Suppressor macrophage treated with lipopolysaccharide for 4 hours (primary cell): ENCODE results near the gene GLT6D1.

Experiments
- DNase-seq: peaks from one replicate; pipeline ENCODE4 v3.0.0-alpha.2; 2020

GLT6D1 gene

DNA sequence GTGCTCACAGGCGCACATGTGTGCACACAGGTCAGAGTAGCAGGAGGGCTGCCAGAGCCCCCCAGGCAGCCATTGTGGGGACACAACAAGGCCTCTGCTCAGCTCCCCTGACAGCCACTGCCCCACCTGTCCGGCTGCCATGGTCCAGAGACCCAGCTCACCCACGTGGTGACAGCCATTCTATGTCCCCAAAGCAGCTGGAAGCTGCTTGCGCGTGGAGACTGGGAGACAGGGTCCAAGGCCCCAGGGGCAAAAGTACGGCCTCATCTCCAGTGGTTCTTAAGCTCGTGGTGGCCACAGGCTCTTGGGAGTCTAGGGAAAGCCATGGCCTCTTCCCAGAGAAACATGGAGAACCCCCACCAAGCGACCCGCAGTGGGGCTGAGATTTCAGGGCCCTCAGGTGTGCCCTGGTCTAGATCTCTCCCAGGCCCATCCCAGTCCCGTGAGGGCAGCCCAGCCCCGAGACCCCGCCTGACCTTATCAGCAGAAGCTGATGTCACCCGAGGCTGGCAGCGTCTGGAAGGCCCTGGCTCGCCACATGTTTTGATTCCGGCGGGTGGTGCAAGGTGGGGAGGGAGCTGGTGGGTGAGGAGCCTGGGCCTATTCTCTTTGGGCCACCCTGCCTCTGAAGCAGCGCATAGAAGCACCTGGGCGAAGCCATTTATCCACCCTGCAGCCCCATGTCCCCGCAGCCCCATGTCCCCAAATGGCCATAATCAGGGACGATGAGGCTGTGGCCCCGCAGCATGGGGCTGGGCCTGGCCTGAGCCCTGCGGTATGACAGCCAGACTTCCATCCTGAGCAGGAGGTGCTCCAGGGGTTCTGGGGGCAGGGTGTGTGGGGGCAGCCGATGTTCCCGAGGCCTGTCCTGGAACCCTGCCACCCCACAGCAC is 31.7 kb downstream of the GLT6D1 start:
- DNase-seq, result no peak

DNA sequence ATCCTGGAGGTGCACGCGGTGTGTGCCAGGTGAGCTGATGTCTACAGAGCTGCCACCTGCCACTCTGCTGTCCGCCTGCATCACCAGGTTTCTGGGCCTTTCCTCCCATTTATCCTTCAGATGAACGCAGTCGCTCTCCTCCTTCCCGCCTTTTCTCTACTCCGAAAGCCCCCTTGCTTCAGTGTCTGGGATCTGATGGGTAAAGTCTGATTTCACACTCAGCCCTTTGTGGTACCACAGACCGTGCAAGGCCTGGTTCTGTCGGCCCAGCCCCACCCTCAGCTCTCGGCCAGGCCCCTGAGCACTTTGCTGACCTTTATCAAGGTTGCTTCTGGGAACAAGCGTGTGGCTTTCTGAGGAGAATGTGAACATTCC is 32.5 kb downstream of the GLT6D1 start:
- no peak for DNase-seq

DNA sequence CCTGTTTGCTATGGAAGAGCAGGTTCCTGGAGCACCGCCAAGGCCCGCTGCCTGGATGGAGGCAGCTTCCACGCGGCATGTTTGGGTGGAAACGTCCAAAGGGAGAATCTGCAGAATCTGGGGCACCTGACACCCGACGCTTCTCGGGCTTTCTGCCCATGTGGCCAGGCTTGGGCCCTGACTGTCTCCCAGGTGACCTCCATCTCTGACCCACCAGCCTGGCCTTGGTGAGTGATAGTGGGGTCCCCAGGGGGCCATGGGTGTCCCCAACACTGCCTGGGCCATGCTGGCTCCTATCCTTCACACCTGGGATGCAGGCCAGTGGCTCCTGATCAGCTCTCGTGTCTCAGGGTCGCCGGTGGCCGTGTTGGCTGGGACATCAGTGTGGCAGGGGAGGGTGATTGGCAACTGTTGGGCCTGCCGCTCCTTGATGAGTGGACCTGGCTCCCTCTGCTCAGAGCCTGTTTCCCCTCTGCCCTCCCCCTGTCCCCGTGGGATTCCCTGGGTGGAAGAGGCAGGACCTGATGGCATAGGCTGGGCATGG is 34.0 kb downstream of the GLT6D1 start:
- DNase-seq, result no peak

DNA sequence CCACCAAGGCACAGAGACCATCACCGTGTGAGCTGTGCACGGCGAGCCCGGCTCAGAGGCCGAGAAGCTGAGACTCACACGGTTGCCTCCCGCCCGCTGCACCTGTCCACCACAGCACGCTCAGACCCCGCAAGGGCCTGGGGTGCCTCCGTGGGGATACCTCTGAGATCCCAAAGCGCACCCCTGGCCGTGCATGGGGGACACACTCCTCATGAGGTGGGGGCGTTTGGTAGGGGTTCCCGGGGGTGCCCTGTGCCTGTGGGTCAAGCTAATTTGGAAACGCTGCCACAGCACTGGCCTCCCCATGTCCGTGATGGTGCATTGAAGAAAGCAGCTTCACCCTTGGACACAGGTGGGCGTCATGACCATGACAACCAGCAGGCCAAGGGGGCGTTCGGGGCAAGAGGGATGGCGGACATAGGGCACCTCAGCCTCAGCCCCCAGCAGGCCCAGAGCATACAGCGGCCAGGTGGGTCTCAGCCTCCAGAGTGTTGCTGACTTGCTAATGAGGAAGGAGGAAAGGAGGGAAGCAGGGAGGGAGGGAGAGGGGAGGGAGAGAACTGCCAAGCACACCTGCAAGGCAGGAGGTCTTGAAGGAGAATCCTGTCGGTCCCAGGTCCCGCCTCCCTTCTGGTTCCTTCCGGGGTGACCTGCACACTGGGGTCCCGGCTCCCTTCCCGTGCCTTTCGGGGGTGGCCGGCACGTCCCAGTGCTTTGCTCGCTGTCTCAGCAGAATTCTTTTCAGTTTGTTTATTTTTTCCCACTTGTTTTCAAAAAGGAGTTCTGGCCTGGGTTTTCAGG is 34.7 kb downstream of the GLT6D1 start:
- DNase-seq, result no peak

DNA sequence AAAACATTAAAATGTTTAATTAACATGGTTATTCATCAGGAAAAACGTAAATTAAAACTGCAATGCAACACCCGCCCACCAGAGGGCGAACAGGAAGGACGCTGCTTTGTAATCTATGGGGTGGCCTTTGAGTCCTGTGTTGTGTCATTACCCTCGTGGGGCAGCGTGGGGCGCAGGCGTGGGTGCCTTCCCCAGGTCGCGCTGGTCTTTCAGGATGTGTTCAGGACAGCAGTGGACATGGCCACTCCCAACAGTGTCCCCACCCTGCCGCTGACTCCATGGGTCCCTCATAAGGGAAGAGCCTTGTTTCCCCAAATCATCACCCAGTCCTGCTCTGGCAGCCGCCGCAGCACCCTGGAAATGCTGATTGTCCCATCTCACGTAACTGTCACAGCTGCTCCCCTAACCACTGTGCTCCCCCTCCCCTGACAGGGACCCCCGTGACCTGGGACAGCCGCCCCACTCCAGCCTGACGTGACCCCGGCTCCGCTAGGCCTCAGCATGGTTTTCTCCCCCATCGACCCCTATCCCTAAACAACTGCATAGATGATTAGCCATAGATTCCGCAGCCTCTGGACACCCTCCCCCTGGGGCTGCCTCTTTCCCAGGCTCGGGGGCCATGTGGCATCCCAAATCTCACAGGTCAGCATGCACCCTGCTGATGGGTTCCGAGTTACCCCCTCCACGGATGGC is 36.4 kb downstream of the GLT6D1 start:
- DNase-seq, result peak; percentile 64

DNA sequence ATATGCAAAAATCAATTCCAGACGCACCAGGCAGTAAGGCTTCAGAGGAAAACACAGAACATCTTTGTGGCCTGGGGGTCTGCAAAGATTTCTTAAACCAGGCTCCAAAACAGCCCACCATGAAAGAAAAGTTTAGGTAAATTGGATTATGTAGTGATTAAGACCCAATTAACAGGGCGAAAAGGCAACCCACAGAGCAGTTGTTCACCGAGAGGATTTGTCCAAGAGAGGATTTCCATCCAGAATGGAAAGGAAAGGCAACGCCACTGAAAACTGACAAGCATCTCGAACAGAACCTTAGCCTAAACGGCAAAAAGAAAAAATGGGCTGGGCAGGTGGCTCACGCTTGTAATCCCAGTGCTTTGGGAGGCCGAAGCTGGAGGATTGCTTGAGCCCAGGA is 37.4 kb downstream of the GLT6D1 start:
- no peak for DNase-seq

DNA sequence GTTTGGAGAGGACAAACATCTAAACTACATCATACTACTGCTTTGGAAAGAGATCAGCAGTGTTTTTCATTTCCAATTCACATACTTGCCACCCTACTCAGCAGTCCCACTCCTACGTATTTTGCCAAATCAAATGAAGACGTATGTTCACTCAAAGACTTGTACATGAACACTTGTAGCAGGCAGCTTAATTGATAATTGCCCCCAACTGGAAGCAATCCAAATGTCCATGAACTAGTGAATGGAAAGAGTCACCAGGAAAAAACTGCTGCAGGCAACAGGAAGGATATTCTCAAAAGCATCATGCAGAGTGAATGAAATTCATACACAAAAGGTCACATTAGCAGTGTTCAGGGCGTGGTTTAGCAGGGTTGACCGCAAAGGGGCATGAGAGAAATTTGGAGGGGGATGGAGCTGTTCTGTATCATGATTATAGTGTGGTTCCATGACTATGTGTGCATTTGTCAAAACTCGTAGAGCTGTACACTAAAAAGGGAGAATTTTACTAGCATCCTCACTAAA is 39.0 kb downstream of the GLT6D1 start:
- no peak for DNase-seq

DNA sequence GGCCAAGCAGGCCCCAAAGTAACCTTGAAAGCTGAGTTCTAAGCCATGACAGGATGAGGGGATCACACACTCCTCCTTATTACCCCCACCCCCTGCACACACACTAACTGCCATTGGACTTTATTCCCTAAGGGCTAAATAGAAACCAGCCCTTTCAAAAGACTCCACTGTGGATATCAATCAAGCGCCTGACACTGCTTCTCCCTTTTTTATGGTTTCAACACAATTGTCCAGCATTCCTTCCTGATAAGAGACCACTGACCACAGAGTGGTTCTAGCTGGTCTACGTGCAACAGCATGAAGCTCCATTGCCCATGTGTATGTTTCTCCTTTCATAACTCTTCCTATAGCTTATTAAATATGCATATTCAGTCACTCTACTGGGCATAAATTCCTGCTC is 43.1 kb downstream of the GLT6D1 start:
- DNase-seq, result no peak

DNA sequence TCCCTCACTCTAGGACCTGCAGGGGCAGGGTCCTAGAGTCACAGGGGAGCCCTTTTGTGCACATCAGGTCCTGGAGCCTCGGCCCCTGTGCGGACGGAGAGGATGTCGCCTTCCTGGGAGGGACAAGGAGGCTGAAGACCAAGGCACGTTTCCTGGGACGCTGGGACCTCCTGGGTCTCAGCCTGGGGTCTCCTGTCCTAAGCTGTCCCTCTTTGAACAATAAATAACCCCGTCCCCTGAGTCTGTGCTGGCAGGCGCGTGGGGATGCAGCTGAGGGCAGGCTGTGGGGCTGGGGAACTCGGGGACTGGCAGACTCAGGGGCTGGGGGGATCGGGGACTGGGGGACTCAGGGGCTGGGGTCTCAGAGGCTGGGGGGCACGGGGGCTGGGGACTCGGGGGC is 46.7 kb downstream of the GLT6D1 start:
- no peak for DNase-seq

DNA sequence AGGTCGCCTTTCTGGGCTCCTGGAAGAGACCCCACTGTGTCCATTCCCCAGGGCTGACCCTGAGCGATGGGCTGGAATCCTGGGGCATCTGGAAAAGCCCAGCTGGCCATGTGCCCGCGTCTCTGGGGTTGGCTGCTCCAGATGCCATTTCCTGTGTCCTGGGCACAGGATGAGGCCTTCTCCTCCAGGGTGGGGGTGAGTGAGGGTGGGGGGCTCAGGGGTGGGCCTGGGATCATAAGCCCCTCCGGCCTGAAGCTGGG is 47.1 kb downstream of the GLT6D1 start:
- DNase-seq, result no peak

DNA sequence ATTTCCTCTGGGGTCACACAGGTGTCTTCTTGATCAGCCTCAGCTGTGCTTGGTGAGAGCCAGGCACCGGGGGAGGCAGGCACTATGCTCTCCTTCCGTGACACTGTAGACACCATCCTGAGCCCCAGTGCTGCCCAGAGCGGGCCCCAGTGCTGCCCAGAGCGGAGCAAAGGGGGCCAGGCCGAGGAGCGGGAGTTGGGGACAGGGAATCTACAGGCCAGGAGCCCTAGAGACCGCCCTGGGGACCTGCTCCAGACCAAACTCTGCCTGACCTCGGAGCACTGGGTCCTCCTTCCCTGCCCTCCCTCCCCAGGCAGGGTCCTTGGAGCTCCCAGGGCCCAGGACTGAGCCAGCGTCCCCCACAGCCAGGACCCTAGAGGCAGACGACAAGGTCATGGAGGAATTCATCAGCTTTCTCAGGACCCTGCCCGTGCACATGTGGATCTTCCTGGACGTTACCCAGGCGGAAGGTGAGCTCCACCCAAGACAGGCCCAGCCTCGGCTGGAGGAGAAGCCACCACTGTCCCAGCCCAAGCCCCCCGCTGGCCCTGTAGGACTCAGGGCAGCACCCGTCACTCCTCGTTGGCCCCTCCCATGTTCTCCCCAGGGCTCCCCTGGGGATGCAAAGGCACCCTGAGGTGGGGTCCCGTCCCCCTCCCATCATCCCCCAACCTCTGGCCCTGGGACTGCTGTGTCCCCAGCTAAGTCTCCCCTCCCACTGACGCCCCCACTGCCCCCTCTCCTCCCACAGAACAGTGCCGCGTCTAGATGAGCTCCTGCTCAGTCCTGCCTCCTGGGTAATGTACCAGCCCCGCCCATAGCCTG is 47.6 kb downstream of the GLT6D1 start:
- no peak for DNase-seq

DNA sequence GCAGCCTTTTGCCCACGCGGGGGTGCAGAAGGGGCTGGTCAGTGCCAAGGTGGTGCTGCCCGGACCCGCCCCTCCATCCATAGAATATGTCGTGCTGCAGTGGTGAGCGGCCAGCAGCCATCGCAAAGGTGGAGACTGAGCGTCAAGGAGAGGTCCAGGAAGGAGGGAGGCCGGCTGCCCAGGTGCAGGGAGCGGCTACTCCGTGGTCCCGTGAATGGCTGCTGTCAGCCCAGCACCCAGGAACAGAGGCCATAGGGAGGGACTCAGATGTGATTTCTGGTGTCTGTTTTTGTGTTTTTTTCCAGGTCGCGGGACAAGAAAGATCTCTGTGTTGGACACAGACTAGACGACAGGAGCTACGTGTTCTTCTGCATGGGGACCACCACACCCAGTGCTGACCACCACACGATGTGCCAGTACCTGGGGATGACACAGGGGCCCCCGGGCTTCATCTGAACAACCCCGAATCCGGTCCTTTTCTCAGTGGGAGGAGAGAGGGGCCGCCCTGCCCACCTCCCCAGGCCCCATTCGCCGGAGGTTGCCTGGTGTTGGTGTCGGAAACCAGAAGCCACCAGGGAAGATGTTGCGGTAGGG is 48.8 kb downstream of the GLT6D1 start:
- no peak for DNase-seq

DNA sequence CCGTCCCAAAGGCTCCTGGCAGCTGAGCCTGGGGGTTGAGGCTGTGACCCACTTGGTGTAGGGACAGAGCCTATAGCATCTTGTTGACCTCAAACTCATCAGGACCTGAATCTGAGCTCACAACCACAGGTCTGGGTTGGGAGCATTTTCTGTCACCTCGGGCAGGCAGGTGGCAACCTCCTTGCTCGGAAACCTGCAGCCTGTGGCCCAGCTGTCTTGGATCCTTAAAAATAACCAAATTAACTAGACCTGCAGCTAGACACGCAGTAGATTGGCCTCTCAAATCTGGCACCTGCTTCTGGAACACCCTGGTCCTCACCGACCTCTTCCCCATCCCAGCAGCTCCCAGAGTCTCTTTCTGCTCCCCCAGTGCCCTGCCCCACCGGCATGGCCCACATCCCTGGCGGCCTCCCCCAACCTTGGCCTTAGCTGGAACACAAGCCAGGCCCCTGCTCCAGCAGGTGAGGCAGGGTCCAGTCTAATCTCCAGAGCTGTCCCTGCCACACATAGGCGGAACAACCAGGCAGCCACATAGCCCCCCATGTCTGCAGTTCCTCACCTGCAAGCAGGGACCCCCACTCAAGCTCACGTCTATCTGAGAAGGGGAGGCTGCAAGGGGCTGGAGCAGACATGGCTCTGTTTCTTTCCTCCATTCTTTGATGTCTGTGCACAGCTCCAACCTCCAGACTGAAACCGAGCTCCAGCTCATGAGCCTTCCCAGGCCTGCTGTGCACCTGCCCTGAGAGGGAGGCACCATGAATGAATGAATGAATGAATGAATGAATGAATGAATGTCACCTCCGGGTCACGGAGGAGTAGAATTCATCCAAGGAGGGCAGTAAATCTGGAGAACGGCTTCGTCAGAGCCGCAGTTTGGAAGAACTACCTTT is 49.5 kb downstream of the GLT6D1 start:
- no peak for DNase-seq

DNA sequence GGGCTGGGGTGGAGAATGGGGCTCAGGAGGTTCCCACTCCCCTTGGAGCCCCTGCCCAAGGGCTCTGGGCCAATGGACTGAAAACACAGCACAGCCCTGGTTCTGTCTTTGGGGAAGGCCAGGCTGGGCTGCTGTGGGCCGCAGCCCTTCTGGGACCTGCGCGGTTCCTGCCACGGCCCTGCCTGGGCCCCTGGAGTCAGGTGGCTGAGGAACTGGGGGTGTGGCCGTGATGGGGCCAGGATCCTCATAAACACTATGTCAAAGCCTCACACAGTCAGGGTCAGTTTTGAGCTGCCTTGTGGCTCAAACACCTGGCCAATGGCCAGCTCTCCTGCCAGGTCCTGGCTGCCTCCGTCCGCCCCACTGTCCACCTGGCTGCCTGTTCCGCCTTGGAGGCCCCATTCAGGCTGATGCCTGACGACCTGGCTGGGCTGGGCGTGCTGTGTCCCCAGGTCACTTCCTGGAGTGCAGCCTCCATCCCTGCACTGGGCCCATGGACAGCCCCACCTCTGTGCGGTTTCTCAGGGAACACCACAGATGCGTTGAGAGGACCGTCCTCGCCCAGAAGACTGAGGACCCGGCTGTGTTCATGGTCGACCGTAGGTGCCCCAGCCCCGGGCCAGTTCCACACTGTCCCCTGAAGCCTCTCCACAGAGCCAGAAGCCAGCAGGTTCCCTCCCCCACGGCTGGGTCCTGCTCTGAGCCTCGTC is 50.3 kb downstream of the GLT6D1 start:
- no peak for DNase-seq

DNA sequence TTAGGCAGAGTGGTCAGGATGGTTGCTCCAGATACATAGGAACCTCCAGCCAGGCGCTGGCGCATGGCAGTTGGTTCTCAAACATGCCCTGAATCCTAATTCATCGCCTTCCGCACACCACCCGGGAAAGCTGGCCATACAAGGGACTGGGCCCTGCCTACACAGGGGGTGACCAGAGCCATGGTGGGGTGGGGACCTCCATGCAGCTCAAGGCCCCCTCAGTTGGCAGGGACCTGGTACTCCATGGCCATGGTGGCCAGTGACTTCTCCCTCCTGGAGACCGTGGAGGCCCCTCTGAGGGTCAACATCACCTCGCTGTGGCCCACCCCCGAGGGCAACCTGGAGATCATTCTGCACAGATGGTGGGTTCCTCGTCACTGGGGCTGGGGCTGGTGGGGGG is 51.0 kb downstream of the GLT6D1 start:
- DNase-seq, result no peak

DNA sequence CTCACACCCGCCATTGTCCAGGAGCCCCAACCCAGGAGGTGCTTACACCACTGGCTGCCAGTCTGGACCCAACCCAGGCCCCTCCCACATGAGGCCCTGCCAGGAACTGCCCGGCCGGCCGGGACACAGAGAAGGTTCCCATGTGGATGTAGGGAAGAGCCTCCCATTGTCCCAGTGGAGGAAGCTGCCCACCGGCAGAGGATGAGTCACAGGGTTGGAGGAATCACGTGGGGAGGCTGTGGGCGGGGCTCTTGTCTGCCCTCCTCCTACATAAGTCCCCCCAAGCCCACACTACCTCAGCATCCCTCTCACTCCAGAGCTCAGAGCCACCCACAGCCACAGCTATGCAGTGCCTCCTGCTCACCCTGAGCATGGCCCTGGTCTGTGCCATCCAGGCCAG is 51.7 kb downstream of the GLT6D1 start:
- DNase-seq, result no peak

DNA sequence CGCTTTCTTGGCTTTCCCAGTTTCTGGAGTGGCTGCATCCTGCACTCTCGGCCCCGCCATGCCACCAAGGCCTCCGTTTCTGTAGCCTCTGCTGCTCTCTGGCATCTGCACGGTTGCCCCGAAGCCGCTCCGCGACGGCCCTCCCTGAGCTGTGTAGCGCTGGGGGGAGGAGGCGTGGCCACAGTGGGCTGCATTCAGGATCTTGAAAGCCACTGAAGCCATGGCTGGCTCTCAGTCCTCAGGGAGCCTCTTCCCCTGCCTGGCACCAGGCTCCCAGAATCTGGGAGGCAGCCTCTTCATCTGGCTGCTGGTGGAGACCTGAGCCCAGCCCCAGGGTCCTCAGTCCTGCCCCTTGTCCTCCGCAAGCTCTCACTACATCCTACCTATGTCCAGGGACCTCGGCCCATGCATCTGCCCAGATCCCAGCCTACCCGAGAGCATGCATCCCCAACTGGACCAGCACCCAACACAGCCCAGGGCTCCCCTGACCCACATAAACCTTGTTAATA is 52.7 kb downstream of the GLT6D1 start:
- no peak for DNase-seq

DNA sequence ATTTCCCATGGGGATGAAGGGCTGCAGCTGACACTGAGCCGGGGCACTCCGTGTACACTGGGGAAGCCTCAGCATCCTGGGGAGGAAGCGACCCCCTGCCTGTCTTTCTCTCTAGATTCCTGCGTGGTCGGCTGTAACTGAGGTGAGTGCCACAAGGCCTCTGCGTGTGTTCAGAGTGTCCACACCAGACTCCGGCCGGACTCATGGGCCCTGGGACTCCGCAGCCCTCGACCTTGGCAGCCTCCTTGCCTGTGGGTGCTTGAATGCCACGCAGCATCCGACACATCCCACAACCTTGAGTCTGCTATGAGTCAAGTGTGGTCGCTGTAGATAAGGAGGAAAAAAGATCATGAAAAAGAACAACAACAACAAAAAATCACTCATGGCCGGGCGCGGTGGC is 54.4 kb downstream of the GLT6D1 start:
- no peak for DNase-seq

DNA sequence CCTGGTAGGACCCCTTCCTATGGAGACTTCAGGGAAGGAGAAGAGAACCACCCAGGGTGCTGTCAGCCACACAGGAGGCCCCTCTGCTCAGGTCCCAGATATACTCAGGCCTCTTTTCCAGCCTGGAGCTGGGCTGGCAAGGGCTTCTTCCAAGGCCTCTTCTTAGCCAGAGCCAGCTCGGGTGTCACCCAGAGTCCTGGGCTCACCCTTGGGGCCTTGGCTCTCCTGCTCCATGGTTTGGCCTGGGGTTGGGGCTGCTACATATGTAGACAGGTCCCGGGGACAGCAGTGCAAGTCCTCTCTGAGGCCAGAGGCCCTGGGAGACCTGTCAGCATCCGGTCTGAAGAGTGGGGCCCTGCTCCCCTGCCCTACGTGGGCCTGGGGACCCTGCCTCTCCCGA is 55.0 kb downstream of the GLT6D1 start:
- no peak for DNase-seq

DNA sequence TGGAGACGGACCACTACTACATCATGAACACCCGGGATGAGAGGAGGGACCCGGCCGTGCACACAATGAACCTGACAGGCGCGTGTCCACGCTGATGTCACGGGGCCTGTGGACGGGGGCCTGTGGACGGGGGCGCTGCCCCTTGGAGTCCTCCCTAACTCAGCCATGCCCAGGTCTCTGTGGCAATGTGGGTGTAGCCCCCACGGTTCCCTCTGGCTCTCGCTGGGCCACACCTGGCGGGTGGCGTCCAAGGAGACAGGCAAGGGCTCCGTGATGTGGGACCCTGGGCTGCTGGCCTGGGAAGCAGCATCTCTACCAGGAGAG is 55.7 kb downstream of the GLT6D1 start:
- DNase-seq, result no peak
